Aorta (tissue), 5 donors: ENCODE measurements around the gene LCTL. TPM values are rescaled to one million over a fixed set of nuclear protein-coding genes. Genes with fewer than 3 reads are reported as not detected.

Experiments
- ATAC-seq: fragments of 200-7000 bp; cut with Tn5 transposase; one replicate; pipeline ENCODE4 v1.9.1; 2022; ENCODE audit warnings: moderate library complexity; ENCODE audit not compliant: low FRiP score
- DNase-seq, 2 donors: peaks; one replicate each; pipeline ENCODE4 v3.0.0-alpha.2; 2020
- H3K27ac ChIP-seq, 2 donors: one replicate each; pipeline ENCODE4 v1.5.1; 2013; ENCODE audit warnings: low read length in 2 of 2, mild to moderate bottlenecking in 2 of 2, moderate library complexity in 2 of 2, control low read depth in 1 of 2, inconsistent platforms in 1 of 2, low read depth in 1 of 2
- H3K27me3 ChIP-seq, 2 donors: one replicate each; pipeline ENCODE4 v1.6.1; 2013; ENCODE audit warnings: control low read depth in 1 of 2, low read length in 1 of 2, mild to moderate bottlenecking in 1 of 2, moderate library complexity in 1 of 2; ENCODE audit not compliant: insufficient read depth in 2 of 2, control insufficient read depth in 1 of 2
- H3K36me3 ChIP-seq, 2 donors: one replicate each; pipeline ENCODE4 v1.6.1; 2013; ENCODE audit warnings: control low read depth in 1 of 2, low read length in 1 of 2, mild to moderate bottlenecking in 1 of 2; ENCODE audit not compliant: insufficient read depth in 2 of 2, control insufficient read depth in 1 of 2
- H3K4me1 ChIP-seq, 2 donors: one replicate each; pipeline ENCODE4 v1.6.1; 2013; ENCODE audit warnings: low read length in 2 of 2, control low read depth in 1 of 2, mild to moderate bottlenecking in 1 of 2, moderate library complexity in 1 of 2; ENCODE audit not compliant: insufficient read depth in 2 of 2, control insufficient read depth in 1 of 2
- H3K4me3 ChIP-seq, 2 donors: one replicate each; pipeline ENCODE4 v1.5.1; 2013; ENCODE audit warnings: low read length in 2 of 2, control low read depth in 1 of 2, mild to moderate bottlenecking in 1 of 2
- H3K9me3 ChIP-seq: one replicate; pipeline ENCODE4 v1.6.1; 2013; ENCODE audit warnings: mild to moderate bottlenecking, low read length; ENCODE audit not compliant: control insufficient read depth
- WGBS, 2 donors: extraction: QIAGEN DNeasy Blood & Tissue Kit; methylation state at CpG; one replicate each; pipeline ENCODE4 v1.1.7; 2013; 5-methylcytosine and 5-hydroxymethylcytosine counted together
- intact Hi-C, 2 donors: fragments of 100-400 bp; cut with DNase I; formaldehyde crosslinking; loops; one replicate each; pipeline versions ENCODE4 v1.14.2 to v1.15.0; 2022
- polyA plus RNA-seq, 2 donors: library from polyadenylated mRNA; stranded (reverse); fragments of 200-250 nt; gene quantifications; one replicate each; pipeline ENCODE4 v1.2.3, GENCODE V29; 2013
- total RNA-seq, 2 donors: library from RNA; stranded (reverse); fragmentation: NEBNext Ultra II Directional; extraction: Animal tissue kit (Norgen Biotek cat#: 25700); gene quantifications; one replicate each; pipeline ENCODE4 v1.2.1, GENCODE V29; 2021
- donor health status: healthy with polysubstance abuse.
- donor health status: Bipolar disorder and iron deficiency.
- donor health status: DM: no; HTN: no; CAD: no.
- donor health status: DM: no; HTN: no; CAD: no.
- donor health status: DM: yes; HTN: yes; CAD: no.

The LCTL gene
- total and polyA plus RNA-seq, 4 donors: not detected

GRCh38 chr15:66563566-66564110 is 2.2 kb downstream of the LCTL start:
- Histone ChIP-seq H3K4me3 (no peak overlapping the region), H3K9me3 (no peaks in the 10 kb centered on the region), H3K27me3 (no peaks in the 10 kb centered on the region), H3K36me3 (no peaks in the 10 kb centered on the region), H3K27ac (no peak overlapping the region), H3K4me1 (no peaks in the 10 kb centered on the region)
- ATAC-seq (no peak), DNase-seq (no peak)
- WGBS, 2 donors: 94 to 95% methylated on average over 13 of the region's 13 CpGs
- intact Hi-C loops: no loop called here

- no peak overlapping the region for H3K4me3 ChIP-seq
- H3K27me3 ChIP-seq: no peaks in the 10 kb centered on the region
- no peaks in the 10 kb centered on the region for H3K9me3 ChIP-seq
- H3K36me3 ChIP-seq: no peaks in the 10 kb centered on the region
- ATAC-seq (no peak), DNase-seq (no peak)
- WGBS, 2 donors: 90 to 93% methylated on average over 4 of the region's 4 CpGs
- no peak overlapping the region for H3K27ac ChIP-seq
- intact Hi-C loops: no loop called here
- no peaks in the 10 kb centered on the region for H3K4me1 ChIP-seq
These were observed 2.7 kb downstream of the LCTL start for GRCh38 chr15:66563126-66563525.

GRCh38 chr15:66560856-66561525 is 4.8 kb downstream of the LCTL start:
- no peaks in the 10 kb centered on the region for H3K36me3 ChIP-seq
- no peak overlapping the region for H3K4me3 ChIP-seq
- DNase-seq: no peak
- 92 to 93% methylated on average over 18 of the region's 18 CpGs for WGBS, 2 donors
- no peaks in the 10 kb centered on the region for H3K4me1 ChIP-seq
- H3K27ac ChIP-seq: no peak overlapping the region
- intact Hi-C loops: no loop called here
- H3K9me3 ChIP-seq: no peaks in the 10 kb centered on the region
- ATAC-seq: no peak
- H3K27me3 ChIP-seq: no peaks in the 10 kb centered on the region

- 95% methylated on average over 6 of the region's 6 CpGs for WGBS, 2 donors
- intact Hi-C loops: no loop called here
- H3K4me1 ChIP-seq: no peaks in the 10 kb centered on the region
- H3K9me3 ChIP-seq: no peaks in the 10 kb centered on the region
- ATAC-seq: no peak
- no peaks in the 10 kb centered on the region for H3K36me3 ChIP-seq
- no peak overlapping the region for H3K4me3 ChIP-seq
- H3K27ac ChIP-seq: no peak overlapping the region
- no peaks in the 10 kb centered on the region for H3K27me3 ChIP-seq
- DNase-seq: no peak
These were observed 7.5 kb downstream of the LCTL start for GRCh38 chr15:66558271-66558670.

- Histone ChIP-seq H3K27me3 (no peaks in the 10 kb centered on the region), H3K4me1 (no peaks in the 10 kb centered on the region), H3K36me3 (no peaks in the 10 kb centered on the region), H3K9me3 (no peaks in the 10 kb centered on the region), H3K4me3 (no peak overlapping the region), H3K27ac (no peak overlapping the region)
- DNase-seq: no peak
- no peak for ATAC-seq
- intact Hi-C loops: no loop called here
These were observed 10.1 kb downstream of the LCTL start for GRCh38 chr15:66555685-66556084.

- Histone ChIP-seq H3K36me3 (peaks cover 0 to 2% of the 10 kb centered on the region in 2 donors), H3K9me3 (no peaks in the 10 kb centered on the region), H3K4me1 (no peaks in the 10 kb centered on the region), H3K27ac (no peak overlapping the region), H3K4me3 (no peak overlapping the region), H3K27me3 (no peaks in the 10 kb centered on the region)
- DNase-seq (no peak), ATAC-seq (no peak)
- 98 to 100% methylated on average over 1 of the region's 1 CpG for WGBS, 2 donors
- intact Hi-C loops: no loop called here
These were observed 20.5 kb downstream of the LCTL start for GRCh38 chr15:66545255-66545654.

- DNase-seq (no peak), ATAC-seq (no peak)
- Histone ChIP-seq H3K36me3 (peaks cover 0 to 2% of the 10 kb centered on the region in 2 donors), H3K27ac (no peak overlapping the region), H3K9me3 (no peaks in the 10 kb centered on the region), H3K4me1 (no peaks in the 10 kb centered on the region), H3K27me3 (no peaks in the 10 kb centered on the region), H3K4me3 (no peak overlapping the region)
- WGBS, 2 donors: 99% methylated on average over 4 of the region's 4 CpGs
- intact Hi-C loops: no loop called here
These were observed 22.9 kb downstream of the LCTL start for GRCh38 chr15:66542896-66543295.

GRCh38 chr15:66535056-66535455 is 30.7 kb downstream of the LCTL start:
- H3K27me3 ChIP-seq: no peaks in the 10 kb centered on the region
- ATAC-seq: no peak
- no peaks in the 10 kb centered on the region for H3K4me1 ChIP-seq
- no peak overlapping the region for H3K4me3 ChIP-seq
- peaks cover 0 to 1% of the 10 kb centered on the region in 2 donors for H3K36me3 ChIP-seq
- DNase-seq: no peak
- H3K9me3 ChIP-seq: no peaks in the 10 kb centered on the region
- 87 to 93% methylated on average over 9 of the region's 9 CpGs for WGBS, 2 donors
- intact Hi-C loops: no loop called here
- no peak overlapping the region for H3K27ac ChIP-seq

GRCh38 chr15:66524838-66525237 is 41.0 kb downstream of the LCTL start:
- Histone ChIP-seq H3K36me3 (peaks cover 0 to 6% of the 10 kb centered on the region in 2 donors), H3K4me3 (no peak overlapping the region), H3K27me3 (no peaks in the 10 kb centered on the region), H3K9me3 (no peaks in the 10 kb centered on the region), H3K27ac (no peak overlapping the region), H3K4me1 (no peaks in the 10 kb centered on the region)
- intact Hi-C loops: no loop called here
- ATAC-seq: no peak
- WGBS, 2 donors: 94% methylated on average over 4 of the region's 4 CpGs
- no peak for DNase-seq
